ENCODE data around the gene DET1.
"Not testable (repeated sequence)": the region's sequence is repeated elsewhere in the genome, so short reads cannot be mapped to it uniquely, and the experiment has no call there.

Gene DET1

DNA sequence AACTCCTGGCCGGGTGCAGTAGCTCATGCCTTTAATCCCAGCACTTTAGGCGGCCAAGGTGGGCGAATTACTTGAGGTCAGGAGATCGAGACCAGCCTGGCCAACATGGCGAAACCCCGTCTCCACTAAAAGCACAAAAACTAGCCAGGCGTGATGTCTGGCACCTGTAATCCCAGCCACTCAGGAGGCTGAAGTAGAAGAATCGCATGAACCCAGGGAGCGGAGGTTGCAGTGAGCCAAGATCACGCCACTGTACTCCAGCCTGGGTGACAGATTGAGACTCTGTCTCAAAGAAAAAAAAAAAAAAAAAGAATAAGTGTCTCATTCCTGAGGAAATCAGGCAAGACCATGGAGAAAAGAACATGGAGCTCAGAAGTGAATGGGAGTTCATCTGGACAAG is 77.8 kb downstream of the DET1 start:
- H3K79me2 ChIP-seq (ENCODE audit: control insufficient read depth, insufficient read depth, low read length), result peaks cover 22% of the 10 kb centered on the region
- H3K4me1 ChIP-seq (ENCODE audit: control insufficient read depth, low read depth, low read length); H2BK120ac ChIP-seq (ENCODE audit: low read depth, low read length); H4K5ac ChIP-seq (ENCODE audit: low read length); H3K27me3 ChIP-seq (ENCODE audit: insufficient read depth, low read length, poor library complexity); H3K4me2 ChIP-seq (ENCODE audit: low read length); H3K18ac ChIP-seq (ENCODE audit: low read length); H3K27ac ChIP-seq (ENCODE audit: low read depth, low read length); DNase-seq; H3K9ac ChIP-seq (ENCODE audit: low read length); H2BK15ac ChIP-seq (replicated peaks; ENCODE audit: low read depth); H3K4ac ChIP-seq (ENCODE audit: low read depth, low read length); H4K8ac ChIP-seq (ENCODE audit: low read depth, low read length); H2BK5ac ChIP-seq (ENCODE audit: low read length); H2AK5ac ChIP-seq (ENCODE audit: low read length); H3K4me3 ChIP-seq (ENCODE audit: low read length); H3K36me3 ChIP-seq (ENCODE audit: control insufficient read depth, insufficient read depth, low read length): not testable (repeated sequence)
- peak overlapping the region; percentile 98 for H3K56ac ChIP-seq (ENCODE audit: low read length)
- H3K23ac ChIP-seq (ENCODE audit: low read length), result peak overlapping the region; percentile 3
- H3K79me1 ChIP-seq (ENCODE audit: low read length), result peaks cover 19% of the 10 kb centered on the region
- WGBS (ENCODE audit: extremely low coverage, insufficient coverage, low lambda C conversion rate), result no CpG with 5 or more reads among the region's 10 CpGs

DNA sequence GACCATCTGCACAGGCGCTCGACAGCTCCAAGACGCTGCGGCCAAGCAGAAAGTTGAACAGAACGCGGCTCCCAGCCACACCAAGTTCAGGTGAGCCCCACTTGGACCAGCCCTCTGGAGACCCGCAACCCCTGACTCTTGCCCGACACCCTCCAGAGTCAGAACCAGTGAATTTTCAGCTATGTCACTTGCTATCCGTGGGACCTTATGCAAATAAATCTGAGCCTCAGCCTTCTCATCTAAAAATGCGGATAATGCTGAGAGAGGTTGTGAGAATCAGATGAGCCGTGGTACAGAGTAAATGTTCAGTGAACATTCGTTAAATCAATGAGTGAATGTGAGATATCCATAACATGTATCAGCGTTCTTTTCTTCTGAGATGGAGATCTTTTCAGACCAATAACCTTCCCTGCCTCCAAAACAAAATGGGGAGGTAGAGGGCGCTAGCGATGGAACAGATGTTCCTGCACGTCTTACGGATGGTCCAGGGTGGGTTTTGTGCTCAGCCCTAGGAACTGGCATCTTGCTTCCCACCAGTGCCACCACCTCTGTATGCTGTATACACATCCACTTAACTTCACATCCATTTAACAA is 78.4 kb downstream of the DET1 start:
- Histone ChIP-seq H3K27me3 (ENCODE audit: insufficient read depth, low read length, poor library complexity) (no peaks in the 10 kb centered on the region), H3K18ac (ENCODE audit: low read length) (peak overlapping the region; percentile 35), H3K4me3 (ENCODE audit: low read length) (peak overlapping the region; percentile 86), H3K79me2 (ENCODE audit: control insufficient read depth, insufficient read depth, low read length) (peaks cover 22% of the 10 kb centered on the region), H3K36me3 (ENCODE audit: control insufficient read depth, insufficient read depth, low read length) (peaks cover 5% of the 10 kb centered on the region), H3K27ac (ENCODE audit: low read depth, low read length) (no peak overlapping the region), H4K8ac (ENCODE audit: low read depth, low read length) (no peak overlapping the region), H3K4me1 (ENCODE audit: control insufficient read depth, low read depth, low read length) (peaks cover 1% of the 10 kb centered on the region), H2AK5ac (ENCODE audit: low read length) (no peak overlapping the region), H3K4me2 (ENCODE audit: low read length) (peak overlapping the region; percentile 64), H2BK15ac (replicated peaks; ENCODE audit: low read depth) (no peak overlapping the region), H2BK120ac (ENCODE audit: low read depth, low read length) (no peak overlapping the region), H3K79me1 (ENCODE audit: low read length) (peaks cover 19% of the 10 kb centered on the region), H3K9ac (ENCODE audit: low read length) (peak overlapping the region; percentile 96), H3K56ac (ENCODE audit: low read length) (peak overlapping the region; percentile 98), H4K5ac (ENCODE audit: low read length) (no peak overlapping the region), H2BK5ac (ENCODE audit: low read length) (no peak overlapping the region), H3K4ac (ENCODE audit: low read depth, low read length) (peak overlapping the region; percentile 90), H3K23ac (ENCODE audit: low read length) (peak overlapping the region; percentile 80)
- WGBS (ENCODE audit: extremely low coverage, insufficient coverage, low lambda C conversion rate), result no CpG with 5 or more reads among the region's 17 CpGs
- peak; percentile 56 for DNase-seq

DNA sequence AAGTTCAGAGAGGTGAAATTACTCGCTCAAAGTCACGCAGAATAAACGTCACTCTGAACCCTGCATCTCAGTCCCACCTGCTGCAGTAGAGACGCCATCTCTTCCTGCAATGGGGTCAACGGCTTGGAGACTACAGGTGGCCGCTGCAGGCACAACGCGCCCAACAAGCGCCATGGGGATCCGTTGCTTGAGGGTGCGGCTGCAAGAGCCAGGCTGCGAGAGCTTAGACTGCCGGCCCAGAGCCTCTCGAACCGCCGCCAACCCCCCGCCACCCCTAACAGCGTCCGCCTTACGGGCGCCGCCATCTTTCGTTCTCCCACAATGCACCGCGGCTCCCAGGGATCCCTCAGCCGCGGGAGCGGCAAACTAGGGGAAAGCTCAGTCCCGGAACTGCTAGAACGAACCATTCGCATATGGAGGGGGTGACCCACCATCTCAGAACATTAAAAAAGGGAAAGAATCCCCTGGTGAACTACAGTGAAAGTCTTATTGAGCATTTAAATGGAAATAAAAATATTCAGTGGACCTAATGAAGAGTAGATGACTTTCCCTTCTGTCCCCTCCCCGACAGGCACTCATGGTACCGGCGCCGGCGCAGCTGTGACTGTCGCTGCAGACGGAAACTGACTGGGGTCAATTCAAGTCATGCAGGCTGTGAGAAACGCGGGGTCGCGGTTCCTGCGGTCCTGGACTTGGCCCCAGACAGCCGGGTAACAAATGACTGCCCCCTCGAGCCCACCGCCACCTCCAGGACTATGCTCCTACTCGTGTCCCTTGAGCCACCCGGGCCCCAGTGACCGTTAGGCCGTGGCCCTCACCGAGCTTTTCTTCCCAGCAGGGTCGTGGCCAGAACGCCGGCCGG is 79.2 kb downstream of the DET1 start, which contains the start of the genes MRPL46 and MRPS11:
MRPL46 (minus strand) TSS at position 316 of the 862 bp plus-strand sequence; CDS start at position 305, 11 bp downstream.
MRPS11 (plus strand) TSS at position 636 of the 862 bp plus-strand sequence; CDS start at position 646, 10 bp downstream.
- H3K56ac ChIP-seq (ENCODE audit: low read length), result peak within 1 kb of the TSS; percentile 98
- WGBS (ENCODE audit: extremely low coverage, insufficient coverage, low lambda C conversion rate), result no CpG with 5 or more reads among the region's 55 CpGs
- no peaks in the 10 kb centered on the region for H3K27me3 ChIP-seq (ENCODE audit: insufficient read depth, low read length, poor library complexity)
- peaks cover 1% of the 10 kb centered on the region for H3K4me1 ChIP-seq (ENCODE audit: control insufficient read depth, low read depth, low read length)
- no peak within 1 kb of the TSS for H2BK120ac ChIP-seq (ENCODE audit: low read depth, low read length)
- no peak within 1 kb of the TSS for H4K5ac ChIP-seq (ENCODE audit: low read length)
- H3K79me1 ChIP-seq (ENCODE audit: low read length), result peaks cover 19% of the 10 kb centered on the region
- H2BK15ac ChIP-seq (replicated peaks; ENCODE audit: low read depth), result no peak within 1 kb of the TSS
- H3K27ac ChIP-seq (ENCODE audit: low read depth, low read length), result no peak within 1 kb of the TSS
- peak; percentile 94 for DNase-seq
- H3K18ac ChIP-seq (ENCODE audit: low read length), result peak within 1 kb of the TSS; percentile 35
- peaks cover 5% of the 10 kb centered on the region for H3K36me3 ChIP-seq (ENCODE audit: control insufficient read depth, insufficient read depth, low read length)
- peak within 1 kb of the TSS; percentile 90 for H3K4ac ChIP-seq (ENCODE audit: low read depth, low read length)
- no peak within 1 kb of the TSS for H2AK5ac ChIP-seq (ENCODE audit: low read length)
- no peak within 1 kb of the TSS for H2BK5ac ChIP-seq (ENCODE audit: low read length)
- no peak within 1 kb of the TSS for H4K8ac ChIP-seq (ENCODE audit: low read depth, low read length)
- H3K79me2 ChIP-seq (ENCODE audit: control insufficient read depth, insufficient read depth, low read length), result peaks cover 22% of the 10 kb centered on the region
- H3K4me2 ChIP-seq (ENCODE audit: low read length), result peak within 1 kb of the TSS; percentile 74
- H3K9ac ChIP-seq (ENCODE audit: low read length), result peak within 1 kb of the TSS; percentile 96
- H3K4me3 ChIP-seq (ENCODE audit: low read length), result peak within 1 kb of the TSS; percentile 90
- peak within 1 kb of the TSS; percentile 80 for H3K23ac ChIP-seq (ENCODE audit: low read length)

GRCh38 chr15:88465633-88466224 is 80.8 kb downstream of the DET1 start:
- Histone ChIP-seq H4K5ac (ENCODE audit: low read length) (no peak overlapping the region), H2BK15ac (replicated peaks; ENCODE audit: low read depth) (no peak overlapping the region), H3K4me2 (ENCODE audit: low read length) (no peak overlapping the region), H4K8ac (ENCODE audit: low read depth, low read length) (no peak overlapping the region), H3K79me2 (ENCODE audit: control insufficient read depth, insufficient read depth, low read length) (peaks cover 20% of the 10 kb centered on the region), H3K23ac (ENCODE audit: low read length) (no peak overlapping the region), H3K4ac (ENCODE audit: low read depth, low read length) (no peak overlapping the region), H2BK120ac (ENCODE audit: low read depth, low read length) (no peak overlapping the region), H2BK5ac (ENCODE audit: low read length) (no peak overlapping the region), H2AK5ac (ENCODE audit: low read length) (no peak overlapping the region), H3K27ac (ENCODE audit: low read depth, low read length) (no peak overlapping the region), H3K4me3 (ENCODE audit: low read length) (no peak overlapping the region), H3K56ac (ENCODE audit: low read length) (no peak overlapping the region), H3K4me1 (ENCODE audit: control insufficient read depth, low read depth, low read length) (peaks cover 1% of the 10 kb centered on the region), H3K79me1 (ENCODE audit: low read length) (peaks cover 14% of the 10 kb centered on the region), H3K36me3 (ENCODE audit: control insufficient read depth, insufficient read depth, low read length) (peaks cover 5% of the 10 kb centered on the region), H3K18ac (ENCODE audit: low read length) (no peak overlapping the region), H3K27me3 (ENCODE audit: insufficient read depth, low read length, poor library complexity) (no peaks in the 10 kb centered on the region), H3K9ac (ENCODE audit: low read length) (no peak overlapping the region)
- peak; percentile 36 for DNase-seq
- no CpG with 5 or more reads among the region's 4 CpGs for WGBS (ENCODE audit: extremely low coverage, insufficient coverage, low lambda C conversion rate)

DNA sequence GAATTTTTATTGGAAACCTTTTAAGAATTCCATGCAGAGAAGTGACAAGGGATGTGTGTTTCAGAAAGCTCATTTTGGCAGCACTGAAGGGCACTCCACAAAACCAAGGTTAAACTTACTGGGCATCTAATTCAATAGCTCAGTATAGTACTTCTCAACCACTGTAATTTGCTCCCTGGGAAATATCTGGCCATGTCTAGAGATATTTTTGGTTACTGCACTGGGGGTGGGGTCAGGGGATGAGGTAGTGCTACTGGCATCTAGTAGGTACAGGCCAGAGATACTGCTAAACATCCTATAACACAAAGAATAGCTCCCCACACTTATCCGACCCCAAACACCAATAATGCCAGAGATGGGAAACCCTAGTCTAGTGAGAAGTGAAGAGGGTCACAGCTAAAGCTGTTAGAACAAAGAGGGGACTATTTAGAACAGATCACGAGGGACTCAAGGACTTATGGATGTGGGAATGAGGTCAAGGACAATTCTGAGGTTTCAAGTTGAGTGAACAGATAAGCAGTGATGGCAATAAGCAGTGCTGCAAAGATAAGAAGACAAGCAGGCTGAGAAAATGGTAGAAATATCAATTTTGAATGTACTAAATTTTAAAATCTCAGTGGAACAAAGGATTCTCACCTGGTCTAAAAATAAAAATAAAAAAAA is 82.5 kb downstream of the DET1 start:
- peaks cover 5% of the 10 kb centered on the region for H3K36me3 ChIP-seq (ENCODE audit: control insufficient read depth, insufficient read depth, low read length)
- H3K4me2 ChIP-seq (ENCODE audit: low read length), result no peak overlapping the region
- no peak overlapping the region for H3K4me3 ChIP-seq (ENCODE audit: low read length)
- no peak for DNase-seq
- no peak overlapping the region for H3K23ac ChIP-seq (ENCODE audit: low read length)
- peaks cover 19% of the 10 kb centered on the region for H3K79me2 ChIP-seq (ENCODE audit: control insufficient read depth, insufficient read depth, low read length)
- H3K27me3 ChIP-seq (ENCODE audit: insufficient read depth, low read length, poor library complexity), result no peaks in the 10 kb centered on the region
- peaks cover 11% of the 10 kb centered on the region for H3K79me1 ChIP-seq (ENCODE audit: low read length)
- no peak overlapping the region for H3K4ac ChIP-seq (ENCODE audit: low read depth, low read length)
- H2BK15ac ChIP-seq (replicated peaks; ENCODE audit: low read depth), result no peak overlapping the region
- H2BK5ac ChIP-seq (ENCODE audit: low read length), result no peak overlapping the region
- H2AK5ac ChIP-seq (ENCODE audit: low read length), result no peak overlapping the region
- H3K56ac ChIP-seq (ENCODE audit: low read length), result no peak overlapping the region
- WGBS (ENCODE audit: extremely low coverage, insufficient coverage, low lambda C conversion rate), result no CpG with 5 or more reads among the region's 2 CpGs
- H3K4me1 ChIP-seq (ENCODE audit: control insufficient read depth, low read depth, low read length), result peaks cover 1% of the 10 kb centered on the region
- no peak overlapping the region for H3K27ac ChIP-seq (ENCODE audit: low read depth, low read length)
- no peak overlapping the region for H3K18ac ChIP-seq (ENCODE audit: low read length)
- H4K8ac ChIP-seq (ENCODE audit: low read depth, low read length), result no peak overlapping the region
- H4K5ac ChIP-seq (ENCODE audit: low read length), result no peak overlapping the region
- H3K9ac ChIP-seq (ENCODE audit: low read length), result no peak overlapping the region
- H2BK120ac ChIP-seq (ENCODE audit: low read depth, low read length), result no peak overlapping the region
